Mesenchymal stem cell (in vitro differentiated cells and primary cell): ENCODE results near the gene IKZF4.
A peak's percentile ranks its signal among the peaks of the same experiment; 100 is the strongest.

Experiments used
- DNase-seq: peaks from one replicate; pipeline ENCODE4 v3.0.0-alpha.2; 2013
- H2AFZ ChIP-seq: one replicate; pipeline ENCODE4 v1.6.1; 2013; ENCODE audit warnings: low read depth, mild to moderate bottlenecking, control low read depth, inconsistent platforms, low read length, moderate library complexity
- H2AK5ac ChIP-seq: 2 replicates; pipeline ENCODE4 v1.6.1; 2013; ENCODE audit warnings: low read length, moderate library complexity, mild to moderate bottlenecking, inconsistent platforms; ENCODE audit not compliant: severe bottlenecking
- H2BK120ac ChIP-seq: one replicate; pipeline ENCODE4 v1.6.1; 2013; ENCODE audit warnings: low read depth, mild to moderate bottlenecking, inconsistent platforms, low read length, moderate library complexity
- H2BK12ac ChIP-seq, 2 experiments: one replicate each; pipeline ENCODE4 v1.6.1; 2013; ENCODE audit warnings: inconsistent platforms in 2 of 2, low read length in 2 of 2, mild to moderate bottlenecking in 2 of 2, moderate library complexity in 2 of 2, control low read depth in 1 of 2
- H2BK15ac ChIP-seq: one replicate; pipeline ENCODE4 v1.6.1; 2013; ENCODE audit warnings: mild to moderate bottlenecking, low read depth, inconsistent platforms; ENCODE audit not compliant: poor library complexity, severe bottlenecking
- H2BK5ac ChIP-seq: 2 replicates; pipeline ENCODE4 v1.6.1; 2013; ENCODE audit warnings: low read depth, mild to moderate bottlenecking, low read length, control low read depth, inconsistent platforms; ENCODE audit not compliant: poor library complexity, severe bottlenecking
- H3K14ac ChIP-seq, 2 experiments: one replicate each; pipeline ENCODE4 v1.6.1; 2013; ENCODE audit warnings: inconsistent platforms in 2 of 2, low read length in 2 of 2, control low read depth in 1 of 2, mild to moderate bottlenecking in 1 of 2, moderate library complexity in 1 of 2
- H3K18ac ChIP-seq, 2 experiments: one replicate each; pipeline ENCODE4 v1.6.1; 2013; ENCODE audit warnings: inconsistent platforms in 2 of 2, low read length in 2 of 2, control low read depth in 1 of 2, low read depth in 1 of 2, mild to moderate bottlenecking in 1 of 2
- H3K23ac ChIP-seq, 2 experiments: one replicate each; pipeline ENCODE4 v1.6.1; 2013; ENCODE audit warnings: inconsistent platforms in 2 of 2, low read length in 2 of 2, mild to moderate bottlenecking in 2 of 2, moderate library complexity in 2 of 2, control low read depth in 1 of 2
- H3K27ac ChIP-seq: 2 replicates; pipeline ENCODE4 v1.5.1; 2013; ENCODE audit warnings: mild to moderate bottlenecking, moderate library complexity, low read length, control low read depth, inconsistent platforms; ENCODE audit not compliant: poor library complexity, severe bottlenecking
- H3K27me3 ChIP-seq, 2 experiments: 2 replicates each; pipeline versions ENCODE4 v1.6.1 to v1.7.0; 2013; ENCODE audit warnings: low read length in 2 of 2, mild to moderate bottlenecking in 2 of 2, moderate library complexity in 2 of 2, control low read depth in 1 of 2, inconsistent platforms in 1 of 2; ENCODE audit not compliant: control insufficient read depth in 1 of 2, insufficient read depth in 1 of 2
- H3K36me3 ChIP-seq, 2 experiments: 2 replicates each; pipeline versions ENCODE4 v1.6.1 to v1.7.0; 2013; ENCODE audit warnings: low read length in 2 of 2, control low read depth in 1 of 2, inconsistent platforms in 1 of 2, low read depth in 1 of 2, mild to moderate bottlenecking in 1 of 2; ENCODE audit not compliant: insufficient read depth in 2 of 2, control insufficient read depth in 1 of 2
- H3K4ac ChIP-seq, 2 experiments: one replicate each; pipeline ENCODE4 v1.6.1; 2013; ENCODE audit warnings: inconsistent platforms in 2 of 2, low read length in 2 of 2, mild to moderate bottlenecking in 2 of 2, moderate library complexity in 2 of 2, control low read depth in 1 of 2, low read depth in 1 of 2
- H3K4me1 ChIP-seq: 2 replicates; pipeline ENCODE4 v1.6.1; 2013; ENCODE audit warnings: low read depth, low read length, control low read depth; ENCODE audit not compliant: control insufficient read depth, insufficient read depth
- H3K4me2 ChIP-seq: 2 replicates; pipeline ENCODE4 v1.6.1; 2013; ENCODE audit warnings: low read length, mild to moderate bottlenecking, inconsistent platforms; ENCODE audit not compliant: poor library complexity, severe bottlenecking
- H3K4me3 ChIP-seq, 2 experiments: 2 replicates each; pipeline versions ENCODE4 v1.5.1 to v1.7.0; 2013; ENCODE audit warnings: low read length in 2 of 2, mild to moderate bottlenecking in 2 of 2, control low read depth in 1 of 2, low read depth in 1 of 2; ENCODE audit not compliant: insufficient read depth in 1 of 2
- H3K79me1 ChIP-seq: replicated peaks from 2 replicates; pipeline ENCODE4 v1.6.1; 2013; ENCODE audit warnings: mild to moderate bottlenecking, control low read depth, low read length, inconsistent platforms; ENCODE audit not compliant: poor library complexity, severe bottlenecking
- H3K9ac ChIP-seq: 2 replicates; pipeline ENCODE4 v1.7.0; 2013; ENCODE audit warnings: mild to moderate bottlenecking, low read length, moderate library complexity
- H3K9me3 ChIP-seq: 2 replicates; pipeline ENCODE4 v1.7.0; 2013; ENCODE audit warnings: mild to moderate bottlenecking, low read length; ENCODE audit not compliant: control insufficient read depth
- H4K8ac ChIP-seq: one replicate; pipeline ENCODE4 v1.6.1; 2013; ENCODE audit warnings: inconsistent platforms, mild to moderate bottlenecking, low read length, moderate library complexity
- H4K91ac ChIP-seq: one replicate; pipeline ENCODE4 v1.6.1; 2013; ENCODE audit warnings: mild to moderate bottlenecking, low read length, inconsistent platforms
- WGBS: methylation state at CpG from one replicate; pipeline ENCODE4 v1.1.7; 2013; ENCODE audit warnings: mixed read lengths; 5-methylcytosine and 5-hydroxymethylcytosine counted together

IKZF4 gene

DNA sequence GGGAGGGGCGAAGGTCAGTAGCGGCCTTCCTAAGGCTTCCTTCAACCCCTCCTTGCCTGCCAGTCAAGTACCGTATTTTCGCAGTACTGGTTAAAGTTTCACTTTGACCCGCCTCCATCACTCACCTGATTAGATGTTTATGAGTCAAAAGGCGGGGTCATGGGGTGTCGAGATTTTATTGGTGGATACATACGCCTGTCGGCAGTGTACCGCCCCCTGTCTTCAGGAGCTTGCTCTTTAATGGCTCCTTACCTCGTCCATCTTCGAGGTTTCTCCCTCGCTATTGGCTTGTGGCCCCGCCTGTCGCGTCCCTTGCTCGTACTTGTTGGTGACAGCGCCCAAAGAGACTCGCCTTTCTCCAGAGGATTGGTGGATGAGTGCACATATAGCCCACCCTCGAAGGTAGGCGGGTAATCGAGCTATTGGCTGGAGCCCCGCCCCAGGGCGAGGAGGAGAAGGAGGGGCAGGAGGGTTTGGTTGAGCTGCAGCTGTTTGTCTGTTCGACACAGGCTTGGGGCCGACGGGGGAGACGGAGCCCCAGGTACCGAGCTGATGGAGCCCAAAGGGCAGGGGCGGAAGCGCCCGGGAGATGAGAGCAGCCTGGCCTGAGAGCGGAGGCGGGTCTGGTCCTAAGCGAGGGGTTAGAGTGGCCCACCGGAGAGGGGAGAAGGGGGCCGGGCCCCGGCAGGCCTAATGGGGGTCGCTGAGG, 47.1 kb upstream of the IKZF4 start, which contains the start of gene RAB5B:
Gene RAB5B, plus strand, starts transcription at position 480 of the 709 bp plus-strand sequence. CDS start 12,883 bp downstream, outside the sequence.
- H3K4ac ChIP-seq: peak within 1 kb of the TSS; percentile 83 to 97
- peak within 1 kb of the TSS; percentile 91 for H3K27ac ChIP-seq
- H3K36me3 ChIP-seq: peaks cover 16 to 18% of the 10 kb centered on the region in 2 experiments
- H3K27me3 ChIP-seq: no peaks in the 10 kb centered on the region
- H3K18ac ChIP-seq: peak within 1 kb of the TSS; percentile 89 to 98
- peak within 1 kb of the TSS in 1 of 2 experiments; percentile 86 for H3K14ac ChIP-seq
- H2BK120ac ChIP-seq: peak within 1 kb of the TSS; percentile 94
- peak within 1 kb of the TSS in 1 of 2 experiments; percentile 10 for H3K23ac ChIP-seq
- under 1% methylated on average over 37 of the region's 39 CpGs for WGBS
- no peaks in the 10 kb centered on the region for H3K9me3 ChIP-seq
- peak within 1 kb of the TSS; percentile 98 for H3K9ac ChIP-seq
- H2BK12ac ChIP-seq: peak within 1 kb of the TSS; percentile 18 to 75
- peak within 1 kb of the TSS; percentile 71 for H2AK5ac ChIP-seq
- H2BK5ac ChIP-seq: peak within 1 kb of the TSS; percentile 95
- H3K79me1 ChIP-seq: peaks cover 17% of the 10 kb centered on the region
- H3K4me3 ChIP-seq: peak within 1 kb of the TSS; percentile 86 to 96
- DNase-seq: peak; percentile 100
- peak within 1 kb of the TSS; percentile 79 for H3K4me2 ChIP-seq
- peak within 1 kb of the TSS; percentile 97 for H4K8ac ChIP-seq
- H2AFZ ChIP-seq: peak within 1 kb of the TSS; percentile 3
- peaks cover 2% of the 10 kb centered on the region for H3K4me1 ChIP-seq
- H2BK15ac ChIP-seq: peak within 1 kb of the TSS; percentile 80
- peak within 1 kb of the TSS; percentile 93 for H4K91ac ChIP-seq

DNA sequence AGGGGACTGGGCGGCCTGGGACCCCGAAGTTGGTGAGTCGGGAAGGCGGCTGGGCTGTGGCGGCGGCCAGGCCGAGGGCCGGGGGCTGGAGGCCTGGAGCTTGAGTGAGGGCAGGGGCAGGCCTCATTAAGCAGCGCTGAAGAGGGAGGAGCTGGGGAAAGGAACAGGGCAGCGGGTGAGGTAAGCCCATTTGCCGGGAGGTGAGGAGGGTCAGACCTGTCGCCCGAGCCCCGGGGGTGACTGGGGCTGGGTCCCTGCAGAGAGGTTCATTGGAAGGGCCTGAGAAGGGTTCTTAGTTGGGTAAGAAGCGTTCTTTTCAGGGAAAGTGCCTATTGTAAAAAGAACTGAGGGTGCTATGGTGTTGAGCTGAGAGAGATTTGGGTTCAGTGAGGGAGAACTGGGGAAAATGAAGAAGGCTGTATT, 46.5 kb upstream of the IKZF4 start:
- under 1% methylated on average over 15 of the region's 15 CpGs for WGBS
- Histone ChIP-seq H3K14ac (peak overlapping the region in 1 of 2 experiments; percentile 85), H3K4me1 (peaks cover 2% of the 10 kb centered on the region), H3K9ac (peak overlapping the region; percentile 98), H4K8ac (peak overlapping the region; percentile 97), H3K27me3 (no peaks in the 10 kb centered on the region), H3K36me3 (peaks cover 15 to 23% of the 10 kb centered on the region in 2 experiments), H3K23ac (peak overlapping the region in 1 of 2 experiments; percentile 10), H3K4ac (peak overlapping the region; percentile 83 to 97), H2BK5ac (peak overlapping the region; percentile 95), H3K9me3 (no peaks in the 10 kb centered on the region), H2AK5ac (peak overlapping the region; percentile 71), H3K18ac (peak overlapping the region; percentile 89 to 98), H2AFZ (peak overlapping the region; percentile 3), H2BK15ac (peak overlapping the region; percentile 80), H2BK12ac (peak overlapping the region in 1 of 2 experiments; percentile 66), H3K27ac (peak overlapping the region; percentile 91), H3K79me1 (peaks cover 13% of the 10 kb centered on the region), H3K4me3 (peak overlapping the region; percentile 86 to 96), H2BK120ac (peak overlapping the region; percentile 94), H3K4me2 (peak overlapping the region; percentile 69), H4K91ac (peak overlapping the region; percentile 93)
- DNase-seq: peak; percentile 70

DNA sequence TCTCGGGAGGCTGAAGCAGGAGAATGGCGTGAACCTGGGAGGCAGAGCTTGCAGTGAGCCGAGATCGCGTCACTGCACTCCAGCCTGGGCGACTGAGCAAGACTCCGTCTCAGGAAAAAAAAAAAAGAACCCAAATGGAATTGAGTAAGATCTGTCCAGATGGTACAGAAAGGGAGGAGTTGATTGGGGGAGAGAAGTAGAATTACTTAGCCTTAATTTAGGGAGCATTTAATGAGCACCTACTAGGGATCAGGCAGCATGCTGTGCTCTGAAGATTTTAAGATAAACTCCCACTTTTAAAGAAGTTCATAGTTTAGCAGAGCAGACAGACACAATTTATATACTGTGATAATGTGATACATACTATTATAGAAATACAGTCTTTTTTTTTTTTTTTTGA, 42.5 kb upstream of the IKZF4 start:
- Histone ChIP-seq H3K27ac (no peak overlapping the region), H2BK120ac (no peak overlapping the region), H3K18ac (no peak overlapping the region), H3K36me3 (peaks cover 10 to 49% of the 10 kb centered on the region in 2 experiments), H2AFZ (no peak overlapping the region), H3K14ac (no peak overlapping the region), H2BK5ac (no peak overlapping the region), H2BK12ac (no peak overlapping the region), H3K23ac (no peak overlapping the region), H3K79me1 (peaks cover 3% of the 10 kb centered on the region), H3K4ac (no peak overlapping the region), H4K91ac (no peak overlapping the region), H3K9me3 (no peaks in the 10 kb centered on the region), H3K4me1 (peaks cover 8% of the 10 kb centered on the region), H3K27me3 (no peaks in the 10 kb centered on the region), H3K4me2 (no peak overlapping the region), H2AK5ac (no peak overlapping the region), H3K9ac (no peak overlapping the region), H3K4me3 (no peak overlapping the region), H4K8ac (no peak overlapping the region), H2BK15ac (no peak overlapping the region)
- 95% methylated on average over 7 of the region's 7 CpGs for WGBS
- no peak for DNase-seq

DNA sequence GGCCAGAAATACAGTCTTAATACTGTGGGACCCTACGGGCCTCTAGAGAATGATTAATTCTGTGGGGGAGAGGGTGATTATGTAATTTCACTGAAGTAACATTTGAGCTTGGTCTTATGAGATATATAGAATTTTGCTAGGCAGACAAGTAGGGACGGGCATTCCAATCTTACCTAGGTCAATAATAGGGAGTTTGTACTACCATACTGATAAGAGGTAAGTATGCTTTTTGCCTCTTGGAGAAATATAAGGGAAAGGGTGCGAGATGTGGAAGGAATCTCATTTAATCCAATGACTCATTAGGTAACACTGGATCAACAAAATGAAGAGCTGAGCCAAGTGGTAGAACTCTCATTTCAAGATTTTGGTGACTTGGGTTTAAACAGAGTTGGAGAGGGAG, 41.8 kb upstream of the IKZF4 start:
- Histone ChIP-seq H2AFZ (no peak overlapping the region), H2BK12ac (no peak overlapping the region), H3K9ac (no peak overlapping the region), H3K27ac (no peak overlapping the region), H3K4ac (no peak overlapping the region), H2BK15ac (no peak overlapping the region), H3K9me3 (no peaks in the 10 kb centered on the region), H3K27me3 (no peaks in the 10 kb centered on the region), H3K4me2 (no peak overlapping the region), H2AK5ac (no peak overlapping the region), H4K91ac (no peak overlapping the region), H3K4me1 (peaks cover 8% of the 10 kb centered on the region), H3K14ac (no peak overlapping the region), H3K4me3 (no peak overlapping the region), H3K23ac (no peak overlapping the region), H3K36me3 (peaks cover 17 to 55% of the 10 kb centered on the region in 2 experiments), H4K8ac (no peak overlapping the region), H3K18ac (no peak overlapping the region), H2BK5ac (no peak overlapping the region), H2BK120ac (no peak overlapping the region), H3K79me1 (peaks cover 3% of the 10 kb centered on the region)
- no peak for DNase-seq
- WGBS: 100% methylated on average over 3 of the region's 3 CpGs
